ENCODE data around the gene CPN1. TPM values are rescaled to one million over a fixed set of nuclear protein-coding genes. Genes with fewer than 3 reads are reported as not detected.
A peak's percentile ranks its signal among the peaks of the same experiment; 100 is the strongest.
"Not testable (repeated sequence)": the region's sequence is repeated elsewhere in the genome, so short reads cannot be mapped to it uniquely, and the experiment has no call there.

Gene CPN1
- polyA plus RNA-seq, 4 donors, result 2.4 to 3.2 (median 2.7) TPM

- no peak for DNase-seq (ENCODE audit: low read depth in 4 of 4, low spot score in 2 of 4)
Measured at GRCh38 chr10:100083623-100084022, 2.0 kb upstream of the CPN1 start.

DNA sequence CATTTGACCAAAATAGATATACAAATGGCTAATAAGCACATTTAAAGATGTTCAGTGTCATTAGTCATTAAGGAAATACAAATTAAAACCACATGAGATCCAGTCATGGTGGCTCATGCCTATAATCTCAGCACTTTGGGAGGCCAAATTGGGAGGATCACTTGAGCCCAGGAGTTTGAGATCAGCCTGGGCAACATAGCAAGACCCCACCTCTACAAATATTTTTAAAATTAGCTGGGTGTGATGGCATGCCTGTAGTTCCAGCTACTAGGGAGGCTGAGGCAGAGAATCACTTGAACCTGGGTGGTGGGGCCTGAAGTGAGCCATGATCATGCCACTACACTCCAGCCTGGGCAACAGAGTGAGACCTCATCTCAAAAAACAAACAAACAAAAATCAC lies 607 bp upstream of the CPN1 start:
- DNase-seq (ENCODE audit: low read depth in 4 of 4, low spot score in 2 of 4), result not testable (repeated sequence)

DNA sequence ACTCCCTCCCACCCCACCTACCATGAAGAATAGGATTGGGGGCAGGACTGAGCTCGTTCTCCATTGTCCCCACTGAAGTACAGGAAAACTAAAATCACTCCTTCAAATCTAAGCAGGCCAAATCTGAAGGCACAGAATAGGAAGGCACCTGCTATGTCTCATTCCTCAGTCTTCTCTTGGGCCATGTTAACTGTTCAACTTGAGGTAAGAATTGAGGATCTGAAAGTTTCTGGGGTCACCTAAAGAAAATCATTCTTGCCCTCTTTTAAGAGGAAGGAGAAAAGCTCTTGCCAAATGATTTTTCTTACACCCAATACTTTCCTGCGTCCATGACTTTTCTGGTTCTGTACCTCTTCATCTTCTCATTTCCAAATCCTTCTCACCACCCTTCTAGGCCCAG lies 4.9 kb downstream of the CPN1 start:
- DNase-seq (ENCODE audit: low read depth in 4 of 4, low spot score in 2 of 4), result no peak

GRCh38 chr10:100075426-100076220 lies 6.0 kb downstream of the CPN1 start:
- no peak for DNase-seq (ENCODE audit: low read depth in 4 of 4, low spot score in 2 of 4)

- no peak for DNase-seq (ENCODE audit: low read depth in 4 of 4, low spot score in 2 of 4)
Measured at GRCh38 chr10:100072514-100072913, 9.2 kb downstream of the CPN1 start.

DNA sequence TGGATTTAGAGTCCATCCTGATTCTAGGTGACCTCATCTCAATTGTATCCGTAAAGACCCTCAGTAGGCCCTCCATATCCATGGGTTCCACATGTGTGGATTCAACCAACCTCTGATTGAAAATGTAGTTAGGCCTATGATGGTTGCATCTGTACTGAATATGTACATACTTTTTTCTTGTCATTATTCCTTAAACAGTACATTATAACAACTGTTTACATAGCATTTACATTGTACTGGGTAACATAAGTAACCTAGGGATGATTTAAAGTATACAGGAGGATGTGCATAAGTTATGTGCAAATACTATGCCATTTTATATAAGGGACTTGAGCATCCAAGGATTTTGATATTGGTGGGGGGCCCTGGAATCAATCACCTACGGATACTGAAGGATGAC lies 10.1 kb downstream of the CPN1 start:
- no peak for DNase-seq (ENCODE audit: low read depth in 4 of 4, low spot score in 2 of 4)

DNA sequence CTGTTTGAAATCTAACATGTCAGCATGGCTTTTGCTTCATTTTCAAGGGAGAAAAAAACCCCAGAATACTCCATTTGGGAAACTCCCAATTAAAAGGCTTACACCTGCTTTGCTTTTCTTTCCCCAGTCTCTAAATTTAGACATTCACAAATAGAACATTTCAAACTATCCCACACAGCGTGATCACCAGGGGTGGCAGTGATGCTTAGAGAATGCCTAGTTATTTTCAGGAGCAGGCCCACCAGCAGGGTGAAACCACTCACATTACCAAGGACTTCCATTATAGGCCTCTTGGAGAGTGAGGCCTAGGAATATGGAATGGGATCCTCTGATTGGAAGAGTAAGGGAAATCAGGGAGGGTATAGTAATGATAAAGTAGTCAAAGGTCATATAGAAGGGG lies 14.2 kb downstream of the CPN1 start:
- DNase-seq (ENCODE audit: low read depth in 4 of 4, low spot score in 2 of 4), result no peak

GRCh38 chr10:100065084-100065660 lies 16.5 kb downstream of the CPN1 start:
- DNase-seq (ENCODE audit: low read depth in 4 of 4, low spot score in 2 of 4), result no peak

GRCh38 chr10:100061401-100061800 lies 20.3 kb downstream of the CPN1 start:
- DNase-seq (ENCODE audit: low read depth in 4 of 4, low spot score in 2 of 4), result no peak

GRCh38 chr10:100057948-100058347 lies 23.7 kb downstream of the CPN1 start:
- no peak for DNase-seq (ENCODE audit: low read depth in 4 of 4, low spot score in 2 of 4)

GRCh38 chr10:100053686-100054460 lies 27.8 kb downstream of the CPN1 start:
- DNase-seq (ENCODE audit: low read depth in 4 of 4, low spot score in 2 of 4), result no peak

GRCh38 chr10:100046021-100046486 lies 35.6 kb downstream of the CPN1 start:
- DNase-seq (ENCODE audit: low read depth in 4 of 4, low spot score in 2 of 4), result peak in 3 of 4 donors; percentile 60 to 79 (median 70)

GRCh38 chr10:100045592-100045991 lies 36.1 kb downstream of the CPN1 start:
- no peak for DNase-seq (ENCODE audit: low read depth in 4 of 4, low spot score in 2 of 4)

GRCh38 chr10:100043796-100044195 lies 37.9 kb downstream of the CPN1 start:
- DNase-seq (ENCODE audit: low read depth in 4 of 4, low spot score in 2 of 4), result no peak

GRCh38 chr10:100043344-100043743 lies 38.3 kb downstream of the CPN1 start:
- no peak for DNase-seq (ENCODE audit: low read depth in 4 of 4, low spot score in 2 of 4)

DNA sequence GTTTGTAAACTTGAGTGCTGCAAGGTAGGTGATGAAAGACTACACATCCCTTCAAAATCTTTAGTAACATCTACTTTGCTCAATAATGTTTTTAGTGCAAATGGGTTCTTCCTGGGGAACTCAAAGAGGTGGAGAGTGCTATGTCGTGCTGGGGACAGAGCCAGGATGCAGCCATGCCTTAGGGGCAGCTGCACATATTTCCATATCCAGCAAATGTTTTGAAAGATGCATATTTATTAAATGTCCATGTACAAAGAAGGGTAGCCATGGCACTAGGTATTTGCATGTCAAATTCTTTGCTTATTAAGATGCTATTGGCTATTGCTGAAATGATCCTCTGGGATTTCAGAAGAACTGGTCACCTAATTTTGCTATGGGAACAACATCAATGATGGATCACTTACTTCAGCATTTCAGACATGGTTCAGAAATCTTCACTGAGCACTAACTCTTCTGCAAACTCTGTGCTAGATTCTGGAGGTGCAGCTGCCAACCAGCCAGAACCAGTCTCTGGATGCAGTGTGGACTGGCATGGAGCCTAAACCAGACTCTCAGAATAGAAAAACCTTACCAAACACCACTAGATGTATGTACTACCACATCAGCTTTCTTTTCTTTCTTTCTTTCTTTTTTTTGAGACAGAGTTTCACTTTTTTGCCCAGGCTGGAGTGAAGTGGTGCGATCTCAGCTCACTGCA lies 40.2 kb downstream of the CPN1 start:
- no peak for DNase-seq (ENCODE audit: low read depth in 4 of 4, low spot score in 2 of 4)

GRCh38 chr10:100038561-100039071 lies 43.1 kb downstream of the CPN1 start:
- DNase-seq (ENCODE audit: low read depth in 4 of 4, low spot score in 2 of 4), result no peak

DNA sequence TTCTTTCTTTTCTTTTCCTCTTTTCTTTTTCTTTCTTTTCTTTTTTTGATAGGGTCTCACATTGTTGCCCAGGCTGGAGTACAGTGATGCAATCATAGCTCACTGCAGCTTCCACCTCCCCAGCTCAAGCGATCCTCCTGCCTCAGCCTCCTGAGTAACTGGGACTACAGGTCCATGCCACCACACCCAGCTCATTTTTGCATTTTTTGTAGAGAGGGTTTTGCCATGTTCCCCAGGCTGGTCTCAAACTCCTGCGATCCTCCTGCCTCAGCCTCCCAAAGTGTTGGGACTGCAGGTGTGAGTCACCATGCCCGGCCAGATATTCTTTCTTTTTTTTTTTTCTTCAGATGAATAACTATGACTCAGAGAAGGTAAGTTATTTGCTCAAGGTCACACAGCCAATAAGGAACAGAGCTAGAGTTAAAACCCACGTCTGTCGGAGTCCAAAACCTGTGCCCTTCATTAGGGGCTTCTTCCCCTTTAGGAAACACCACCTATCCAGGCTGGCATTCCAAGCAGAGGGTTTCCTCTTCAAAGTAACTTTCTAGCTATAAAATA lies 43.8 kb downstream of the CPN1 start:
- DNase-seq (ENCODE audit: low read depth in 4 of 4, low spot score in 2 of 4), result no peak

DNA sequence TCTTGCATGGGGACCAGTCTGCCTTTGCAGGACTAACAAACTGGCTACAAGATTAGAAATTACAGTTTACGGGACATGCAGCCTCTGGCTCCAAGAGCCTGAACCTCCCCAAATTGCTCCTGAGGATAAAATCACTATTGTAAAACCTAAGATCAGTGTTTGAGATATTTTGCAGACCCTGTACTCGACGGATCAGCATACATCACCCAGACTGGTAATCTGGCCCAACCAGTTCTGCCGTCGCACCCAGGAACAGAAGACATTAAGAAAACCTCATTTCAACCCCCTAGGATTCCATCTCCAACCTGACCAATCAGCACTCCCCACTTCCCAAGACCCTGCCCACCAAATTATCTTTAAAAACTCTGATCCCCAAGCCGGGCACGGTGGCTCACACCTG lies 44.8 kb downstream of the CPN1 start:
- no peak for DNase-seq (ENCODE audit: low read depth in 4 of 4, low spot score in 2 of 4)

DNA sequence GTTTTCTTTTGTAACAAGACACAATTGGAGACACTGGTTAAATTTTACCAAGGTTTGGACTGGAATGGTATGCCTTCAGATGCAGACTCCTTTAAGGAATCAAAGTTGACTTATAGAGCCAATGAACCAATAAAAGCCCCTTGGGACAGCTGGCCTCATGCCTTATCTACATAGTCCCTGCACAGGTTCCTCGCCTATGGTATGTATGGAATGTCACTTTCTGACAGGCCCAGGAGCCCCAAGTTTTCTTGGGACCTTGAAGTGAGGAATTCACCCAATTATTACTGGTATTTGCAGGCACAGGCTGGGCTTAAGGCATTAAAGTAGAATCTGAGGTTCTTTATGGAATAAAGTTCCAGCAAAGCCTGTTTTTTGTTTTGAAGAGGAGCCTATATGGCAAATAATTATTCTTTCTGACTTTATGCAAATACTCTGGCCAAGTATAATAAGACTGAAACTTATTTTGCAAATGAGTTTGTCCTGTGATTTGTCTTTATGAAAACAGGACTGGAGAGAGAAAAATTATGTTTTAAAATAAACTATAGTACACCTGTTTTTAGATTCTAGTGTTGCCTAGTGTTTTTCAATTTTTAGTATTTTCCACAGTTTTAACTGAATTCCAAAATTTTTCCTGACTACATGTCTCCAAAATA lies 47.8 kb downstream of the CPN1 start:
- no peak for DNase-seq (ENCODE audit: low read depth in 4 of 4, low spot score in 2 of 4)
